HG02763 (cell line): Measurements from ENCODE around the gene KIF16B.

ENCODE experiments used
- ATAC-seq: cut with Tn5 transposase; IDR thresholded peaks from one replicate; pipeline ENCODE4 v1.9.1; 2021; ENCODE audit warnings: mild to moderate bottlenecking, moderate library complexity; ENCODE audit not compliant: unreplicated experiment

KIF16B gene

GRCh38 chr20:16556301-16556700, 16.9 kb downstream of the KIF16B start:
- ATAC-seq = no peak

- ATAC-seq = no peak
These were observed 17.5 kb downstream of the KIF16B start for GRCh38 chr20:16555754-16556153.

- ATAC-seq = no peak
These were observed 18.3 kb downstream of the KIF16B start for GRCh38 chr20:16554766-16555543.

- no peak for ATAC-seq
These were observed 19.6 kb downstream of the KIF16B start for GRCh38 chr20:16553684-16554083.

GRCh38 chr20:16553101-16553500, 20.1 kb downstream of the KIF16B start:
- no peak for ATAC-seq

GRCh38 chr20:16552015-16552414, 21.2 kb downstream of the KIF16B start:
- ATAC-seq = no peak

- no peak for ATAC-seq
These were observed 21.6 kb downstream of the KIF16B start for GRCh38 chr20:16551607-16552006.

GRCh38 chr20:16548068-16548672, 25.1 kb downstream of the KIF16B start:
- no peak for ATAC-seq

GRCh38 chr20:16544949-16545348, 28.3 kb downstream of the KIF16B start:
- ATAC-seq = no peak

- no peak for ATAC-seq
These were observed 30.8 kb downstream of the KIF16B start for GRCh38 chr20:16542477-16542876.

- ATAC-seq = no peak
These were observed 31.4 kb downstream of the KIF16B start for GRCh38 chr20:16541878-16542277.

- no peak for ATAC-seq
These were observed 32.0 kb downstream of the KIF16B start for GRCh38 chr20:16541226-16541625.

GRCh38 chr20:16539280-16540021, 33.8 kb downstream of the KIF16B start:
- no peak for ATAC-seq

GRCh38 chr20:16538779-16539178, 34.5 kb downstream of the KIF16B start:
- ATAC-seq = no peak

GRCh38 chr20:16537918-16538317, 35.3 kb downstream of the KIF16B start:
- no peak for ATAC-seq

GRCh38 chr20:16537025-16537665, 36.1 kb downstream of the KIF16B start:
- no peak for ATAC-seq

GRCh38 chr20:16535277-16535676, 38.0 kb downstream of the KIF16B start:
- ATAC-seq = no peak

- ATAC-seq = no peak
These were observed 39.7 kb downstream of the KIF16B start for GRCh38 chr20:16533502-16533901.

- ATAC-seq = no peak
These were observed 41.8 kb downstream of the KIF16B start for GRCh38 chr20:16531485-16531884.

GRCh38 chr20:16530201-16530681, 43.0 kb downstream of the KIF16B start:
- ATAC-seq = no peak

- ATAC-seq = no peak
These were observed 45.2 kb downstream of the KIF16B start for GRCh38 chr20:16528078-16528477.
